Suppressor macrophage treated with lipopolysaccharide for 1 hour (primary cell): ENCODE data around the gene UBXN11.

Source experiments
- DNase-seq, 3 donors: peaks; one replicate each; pipeline ENCODE4 v3.0.0-alpha.2; 2020 to 2022

UBXN11 gene

GRCh38 chr1:26284597-26285347 lies 21.7 kb downstream of the UBXN11 start:
- peak; percentile 95 to 97 (median 96) for DNase-seq

GRCh38 chr1:26283871-26284596 lies 22.4 kb downstream of the UBXN11 start:
- DNase-seq: no peak

GRCh38 chr1:26283279-26283853 lies 23.1 kb downstream of the UBXN11 start:
- DNase-seq: no peak

- no peak for DNase-seq
Observed at GRCh38 chr1:26282401-26282918, 24.0 kb downstream of the UBXN11 start.

GRCh38 chr1:26281971-26282370 lies 24.5 kb downstream of the UBXN11 start:
- DNase-seq: peak in 1 of 3 donors; percentile 52

GRCh38 chr1:26281091-26281958 lies 25.1 kb downstream of the UBXN11 start:
- DNase-seq: no peak

GRCh38 chr1:26280333-26281042 lies 25.9 kb downstream of the UBXN11 start:
- DNase-seq: peak in 1 of 3 donors; percentile 26

- peak; percentile 82 to 93 (median 89) for DNase-seq
Observed at GRCh38 chr1:26279456-26280332, 26.7 kb downstream of the UBXN11 start, which contains the start of gene SH3BGRL3. SH3BGRL3 (plus strand) TSS chr1:26280086; CDS start chr1:26280156, 70 bp downstream.

- peak; percentile 90 to 98 (median 97) for DNase-seq
Observed at GRCh38 chr1:26278724-26279455, 27.5 kb downstream of the UBXN11 start.

- DNase-seq: no peak
Observed at GRCh38 chr1:26278303-26278702, 28.1 kb downstream of the UBXN11 start.

GRCh38 chr1:26277719-26278118 lies 28.7 kb downstream of the UBXN11 start:
- no peak for DNase-seq

- no peak for DNase-seq
Observed at GRCh38 chr1:26277261-26277661, 29.2 kb downstream of the UBXN11 start.

GRCh38 chr1:26276432-26276838 lies 30.0 kb downstream of the UBXN11 start:
- no peak for DNase-seq

GRCh38 chr1:26275580-26276431 lies 30.6 kb downstream of the UBXN11 start:
- peak; percentile 95 to 99 (median 97) for DNase-seq

GRCh38 chr1:26274801-26275425 lies 31.5 kb downstream of the UBXN11 start:
- DNase-seq: peak; percentile 81 to 86 (median 84)

GRCh38 chr1:26269198-26269550 lies 37.3 kb downstream of the UBXN11 start:
- DNase-seq: no peak

GRCh38 chr1:26268290-26269197 lies 37.9 kb downstream of the UBXN11 start:
- DNase-seq: no peak
